ENCODE results near the gene SLITRK2. TPM values are rescaled to one million over a fixed set of nuclear protein-coding genes. Genes with fewer than 3 reads are reported as not detected.

Gene SLITRK2
- total RNA-seq, 1 donor from 2014 or later = not detected

DNA sequence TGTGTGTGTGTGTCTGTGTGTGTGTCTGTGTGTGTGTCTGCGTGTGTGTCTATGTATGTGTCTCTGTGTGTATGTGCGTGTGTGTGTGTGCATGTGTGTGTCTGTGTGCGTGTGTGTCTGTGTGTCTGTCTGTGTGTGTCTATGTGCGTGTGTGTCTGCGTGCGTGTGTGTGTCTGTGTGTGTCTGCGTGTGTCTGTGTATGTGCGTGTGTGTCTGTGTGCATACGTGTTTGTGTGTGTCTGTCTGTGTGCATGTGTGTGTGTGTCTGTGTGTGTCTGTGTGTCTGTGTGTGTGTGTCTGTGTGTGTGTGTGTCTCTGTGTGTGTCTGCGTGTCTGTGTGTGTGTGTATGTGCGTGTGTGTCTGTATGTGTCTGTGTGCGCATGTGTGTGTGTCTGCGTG is 35.6 kb downstream of the SLITRK2 start:
- no peak for DNase-seq (ENCODE audit: extremely low read depth, low read depth, low spot score)

GRCh38 chrX:145856181-145856580 is 38.6 kb downstream of the SLITRK2 start:
- no peak for DNase-seq (ENCODE audit: extremely low read depth, low read depth, low spot score)

GRCh38 chrX:145861818-145862217 is 44.2 kb downstream of the SLITRK2 start:
- DNase-seq (ENCODE audit: extremely low read depth, low read depth, low spot score) = no peak

- no peak for DNase-seq (ENCODE audit: extremely low read depth, low read depth, low spot score)
Observed at GRCh38 chrX:145865082-145865481, 47.5 kb downstream of the SLITRK2 start.

Measured in glomerular endothelial cell (primary cell).